Fibroblast of pulmonary artery (primary cell): ENCODE results near the gene NRM.

ENCODE experiments used
- DNase-seq: peaks from one replicate; pipeline ENCODE4 v3.0.0-alpha.2; 2010; ENCODE audit warnings: low read depth
- H3K4me3 ChIP-seq: replicated peaks from 2 replicates; pipeline ENCODE4 v1.5.1; 2011; ENCODE audit warnings: low read depth, mild to moderate bottlenecking, control low read depth, low read length, moderate library complexity
- TF ChIP-seq, protein P1 (sequence below): IDR thresholded peaks from 2 replicates; pipeline ENCODE4 v1.5.1; 2011; ENCODE audit warnings: mild to moderate bottlenecking, control low read depth, low read length, inconsistent platforms; ENCODE audit errors: missing control alignments

The NRM gene

DNA sequence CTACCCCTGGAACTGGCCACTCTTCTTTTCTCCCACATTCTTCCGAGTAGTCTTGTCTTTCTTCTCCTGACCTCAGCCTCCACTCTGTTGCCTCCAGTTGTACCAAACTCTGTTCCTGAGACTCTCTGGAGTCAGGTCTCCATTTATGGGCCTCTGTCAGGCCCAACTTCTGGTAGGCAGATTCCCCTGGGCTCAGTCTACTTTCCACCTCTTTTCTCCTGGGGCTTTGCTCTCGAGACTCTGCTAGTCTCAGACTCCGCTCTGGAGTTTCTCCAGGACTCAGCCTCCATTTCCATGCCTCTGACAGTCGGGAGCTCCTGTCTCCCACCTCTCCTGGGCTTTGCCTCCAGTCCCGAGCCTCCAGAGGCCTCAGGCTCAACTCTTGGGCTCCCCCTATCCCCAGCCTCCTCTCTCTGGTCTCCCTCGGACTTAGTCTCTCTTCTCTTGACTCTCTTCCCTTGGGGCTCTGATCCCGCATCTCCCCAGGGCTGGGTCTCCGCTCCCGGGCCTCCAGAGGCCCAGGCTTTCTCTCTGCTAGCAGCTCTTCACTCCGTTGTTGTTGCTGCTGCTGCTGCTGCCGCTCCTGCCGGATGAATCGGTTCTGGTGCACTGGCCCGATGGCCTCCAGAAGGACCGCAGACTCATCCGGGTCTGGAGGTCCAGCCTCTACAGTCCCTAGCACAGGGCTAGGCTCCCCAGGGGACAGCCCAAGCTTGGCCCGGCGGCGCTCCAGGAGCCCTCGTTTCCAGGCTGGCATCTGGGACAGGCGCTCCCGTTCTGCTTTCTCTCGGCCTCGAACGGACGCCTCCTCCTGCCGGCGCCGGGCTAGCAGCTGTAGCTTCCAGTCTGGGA, 5.4 kb downstream of the NRM start:
- peak overlapping the region; percentile 88 for H3K4me3 ChIP-seq
- TF ChIP-seq, protein P1, sequence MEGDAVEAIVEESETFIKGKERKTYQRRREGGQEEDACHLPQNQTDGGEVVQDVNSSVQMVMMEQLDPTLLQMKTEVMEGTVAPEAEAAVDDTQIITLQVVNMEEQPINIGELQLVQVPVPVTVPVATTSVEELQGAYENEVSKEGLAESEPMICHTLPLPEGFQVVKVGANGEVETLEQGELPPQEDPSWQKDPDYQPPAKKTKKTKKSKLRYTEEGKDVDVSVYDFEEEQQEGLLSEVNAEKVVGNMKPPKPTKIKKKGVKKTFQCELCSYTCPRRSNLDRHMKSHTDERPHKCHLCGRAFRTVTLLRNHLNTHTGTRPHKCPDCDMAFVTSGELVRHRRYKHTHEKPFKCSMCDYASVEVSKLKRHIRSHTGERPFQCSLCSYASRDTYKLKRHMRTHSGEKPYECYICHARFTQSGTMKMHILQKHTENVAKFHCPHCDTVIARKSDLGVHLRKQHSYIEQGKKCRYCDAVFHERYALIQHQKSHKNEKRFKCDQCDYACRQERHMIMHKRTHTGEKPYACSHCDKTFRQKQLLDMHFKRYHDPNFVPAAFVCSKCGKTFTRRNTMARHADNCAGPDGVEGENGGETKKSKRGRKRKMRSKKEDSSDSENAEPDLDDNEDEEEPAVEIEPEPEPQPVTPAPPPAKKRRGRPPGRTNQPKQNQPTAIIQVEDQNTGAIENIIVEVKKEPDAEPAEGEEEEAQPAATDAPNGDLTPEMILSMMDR = peak; percentile 32
- DNase-seq = peak; percentile 37

DNA sequence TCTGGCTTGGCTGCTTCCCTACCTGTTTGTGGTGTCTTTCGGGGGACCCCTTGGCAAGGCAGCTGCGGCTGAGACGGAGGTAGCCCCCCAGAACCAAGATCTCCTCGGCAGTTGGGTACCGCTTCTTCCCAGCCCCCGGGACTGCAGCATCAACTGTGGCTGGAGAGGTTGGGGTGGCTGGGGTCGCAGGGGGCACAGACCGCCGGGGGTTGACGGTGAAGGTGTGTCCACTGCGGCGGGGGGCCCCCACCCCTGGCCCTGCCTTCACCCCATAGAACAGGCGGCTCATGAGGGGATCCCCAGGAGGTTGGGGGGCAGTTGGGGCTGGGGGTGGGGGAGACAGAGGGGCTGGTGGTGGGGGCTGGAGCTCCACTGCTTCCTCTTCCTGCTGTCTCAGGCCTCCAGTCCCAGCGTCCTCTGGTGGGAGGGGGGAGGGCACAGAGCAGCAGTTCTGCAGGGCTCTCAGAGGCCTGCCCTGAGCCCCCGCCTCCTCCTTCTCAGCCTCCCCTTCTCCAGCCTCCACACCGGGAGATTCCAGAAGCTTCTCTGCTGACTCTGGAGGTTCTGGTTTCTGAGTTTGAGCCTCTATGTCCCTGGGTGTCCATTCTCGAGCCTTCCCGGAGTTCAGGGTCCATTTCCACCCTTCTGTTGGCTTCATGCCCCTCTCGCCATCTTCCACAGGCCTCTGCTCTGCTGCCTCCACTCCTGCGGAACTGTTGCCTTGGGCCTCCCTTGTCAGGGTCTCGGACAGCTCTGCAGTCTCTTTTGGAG, 6.2 kb downstream of the NRM start:
- DNase-seq = peak; percentile 50
- H3K4me3 ChIP-seq = peak overlapping the region; percentile 88
- TF ChIP-seq, protein P1 = no peak

- DNase-seq = no peak
Measured at GRCh38 chr6:30683980-30684338, 6.8 kb downstream of the NRM start.

DNA sequence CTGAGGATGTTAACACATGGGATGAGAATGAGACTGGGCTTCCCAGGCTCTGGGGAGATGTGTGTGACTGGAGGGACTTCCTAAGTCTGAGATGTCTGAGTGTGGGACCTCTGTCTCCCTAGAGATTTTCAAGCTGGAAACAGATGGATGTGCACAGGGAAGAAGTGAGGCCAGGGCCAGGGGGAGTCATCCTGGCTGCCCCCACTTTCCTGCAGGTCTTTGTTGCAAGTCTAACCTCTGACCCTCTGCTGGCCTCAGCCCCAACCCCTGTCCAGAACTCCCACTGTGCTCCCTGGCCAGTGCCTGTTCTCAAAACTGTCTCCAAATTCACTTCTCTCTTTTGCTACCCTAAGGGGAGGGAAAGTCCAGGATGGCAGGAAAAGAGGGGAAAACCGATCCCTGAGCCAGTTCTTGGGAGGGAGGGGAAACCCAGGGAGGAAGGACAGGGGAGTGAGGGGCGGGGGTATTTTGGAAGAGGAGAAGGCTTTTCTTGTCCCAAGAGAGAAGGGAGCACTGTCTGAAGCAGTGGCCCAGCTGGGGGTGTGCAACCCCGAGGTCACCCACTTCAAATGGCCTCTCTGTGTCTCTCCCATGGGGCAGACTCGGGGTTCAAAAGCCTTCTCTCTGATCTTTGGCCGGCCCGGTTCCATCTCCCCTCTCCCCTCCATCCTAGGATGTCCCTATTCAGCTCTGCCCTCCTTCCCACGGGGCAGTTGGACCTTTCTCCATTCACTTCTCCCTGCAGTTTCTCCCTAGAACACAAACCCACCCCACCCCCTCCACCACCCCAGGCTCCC, 7.4 kb downstream of the NRM start:
- peak overlapping the region; percentile 88 for H3K4me3 ChIP-seq
- peak; percentile 15 for DNase-seq
- TF ChIP-seq, protein P1 = no peak

More at GRCh38 chr6:30683980-30684338, 6.8 kb downstream of the NRM start:
- H3K4me3 ChIP-seq = peak overlapping the region; percentile 88
- TF ChIP-seq, protein P1 = no peak

- DNase-seq = peak; percentile 75
- H3K4me3 ChIP-seq = peak overlapping the region; percentile 88
- TF ChIP-seq, protein P1 = no peak
Measured at GRCh38 chr6:30682143-30683117, 8.4 kb downstream of the NRM start.

- DNase-seq = no peak
- TF ChIP-seq, protein P1 = no peak
- H3K4me3 ChIP-seq = peak overlapping the region; percentile 88
Measured at GRCh38 chr6:30681766-30682142, 9.0 kb downstream of the NRM start.
